Measurements from ENCODE around the gene OR6N2. TPM values are rescaled to one million over a fixed set of nuclear protein-coding genes. Genes with fewer than 3 reads are reported as not detected.

The OR6N2 gene
- total RNA-seq, 1 experiment from 2014 or later = not detected

DNA sequence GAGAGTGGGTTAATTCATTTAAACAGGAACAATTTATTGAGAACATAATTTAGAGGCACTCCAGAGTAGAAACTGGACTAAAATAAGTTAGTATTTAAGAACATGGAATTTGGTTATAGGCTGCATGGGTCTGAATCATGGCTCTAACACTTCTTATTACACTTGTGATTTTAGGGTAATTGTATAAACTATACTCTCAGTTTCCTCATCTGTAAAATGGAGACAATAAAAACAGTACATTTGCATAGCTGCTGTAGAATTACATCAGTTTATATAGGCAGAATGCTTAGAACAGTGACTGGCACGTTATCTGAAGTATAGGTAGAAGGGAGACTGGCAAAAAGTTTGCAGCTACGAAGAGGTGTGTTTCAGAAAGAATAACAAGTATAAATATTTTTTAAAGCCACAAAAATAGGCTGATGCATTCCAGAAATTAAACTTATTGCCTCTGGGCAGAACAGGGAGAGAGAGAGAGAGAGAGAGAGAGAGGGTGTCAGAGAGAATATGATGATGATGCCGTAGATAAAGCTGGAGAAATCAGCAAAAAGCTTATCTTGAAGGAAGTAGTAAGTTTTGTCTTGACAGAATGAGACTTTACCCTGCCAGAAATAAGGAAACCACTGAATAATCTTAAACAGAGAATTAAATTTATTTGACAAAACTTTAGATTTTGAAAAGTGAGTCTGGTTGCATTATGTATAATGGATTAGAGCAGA, 52.3 kb downstream of the OR6N2 start:
- H3K4me1 Mint-ChIP-seq (ENCODE audit: insufficient read depth, unreplicated experiment) = peaks cover 4% of the 10 kb centered on the region
- H3K27ac Mint-ChIP-seq (ENCODE audit: low read depth, unreplicated experiment) = no peak overlapping the region
- no TSS peak for BruUV-seq (replicated peaks)
- H3K4me3 Mint-ChIP-seq (ENCODE audit: unreplicated experiment) = no peak overlapping the region
- POLR2A ChIA-PET = no interaction called here
- H3K36me3 Mint-ChIP-seq (ENCODE audit: insufficient read depth, unreplicated experiment) = no peaks in the 10 kb centered on the region
- H3K9me3 Mint-ChIP-seq (ENCODE audit: unreplicated experiment) = no peaks in the 10 kb centered on the region
- no peak for DNase-seq (ENCODE audit: unreplicated experiment)
- intact Hi-C loops (cut with micrococcal nuclease) = no loop called here
- peaks cover 100% of the 10 kb centered on the region for H3K27me3 Mint-ChIP-seq (ENCODE audit: insufficient read depth, unreplicated experiment)
- TF ChIP-seq, protein P1, sequence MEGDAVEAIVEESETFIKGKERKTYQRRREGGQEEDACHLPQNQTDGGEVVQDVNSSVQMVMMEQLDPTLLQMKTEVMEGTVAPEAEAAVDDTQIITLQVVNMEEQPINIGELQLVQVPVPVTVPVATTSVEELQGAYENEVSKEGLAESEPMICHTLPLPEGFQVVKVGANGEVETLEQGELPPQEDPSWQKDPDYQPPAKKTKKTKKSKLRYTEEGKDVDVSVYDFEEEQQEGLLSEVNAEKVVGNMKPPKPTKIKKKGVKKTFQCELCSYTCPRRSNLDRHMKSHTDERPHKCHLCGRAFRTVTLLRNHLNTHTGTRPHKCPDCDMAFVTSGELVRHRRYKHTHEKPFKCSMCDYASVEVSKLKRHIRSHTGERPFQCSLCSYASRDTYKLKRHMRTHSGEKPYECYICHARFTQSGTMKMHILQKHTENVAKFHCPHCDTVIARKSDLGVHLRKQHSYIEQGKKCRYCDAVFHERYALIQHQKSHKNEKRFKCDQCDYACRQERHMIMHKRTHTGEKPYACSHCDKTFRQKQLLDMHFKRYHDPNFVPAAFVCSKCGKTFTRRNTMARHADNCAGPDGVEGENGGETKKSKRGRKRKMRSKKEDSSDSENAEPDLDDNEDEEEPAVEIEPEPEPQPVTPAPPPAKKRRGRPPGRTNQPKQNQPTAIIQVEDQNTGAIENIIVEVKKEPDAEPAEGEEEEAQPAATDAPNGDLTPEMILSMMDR (IDR thresholded peaks at IDR 0.05; ENCODE audit: unreplicated experiment) = no peak
- CTCF ChIA-PET = interaction anchor here (0.6 to 0.7 kb wide), 2 partner anchors 330 to 745 kb away, joined by 3 read pairs; partner anchors contain the start of gene OR10T2

DNA sequence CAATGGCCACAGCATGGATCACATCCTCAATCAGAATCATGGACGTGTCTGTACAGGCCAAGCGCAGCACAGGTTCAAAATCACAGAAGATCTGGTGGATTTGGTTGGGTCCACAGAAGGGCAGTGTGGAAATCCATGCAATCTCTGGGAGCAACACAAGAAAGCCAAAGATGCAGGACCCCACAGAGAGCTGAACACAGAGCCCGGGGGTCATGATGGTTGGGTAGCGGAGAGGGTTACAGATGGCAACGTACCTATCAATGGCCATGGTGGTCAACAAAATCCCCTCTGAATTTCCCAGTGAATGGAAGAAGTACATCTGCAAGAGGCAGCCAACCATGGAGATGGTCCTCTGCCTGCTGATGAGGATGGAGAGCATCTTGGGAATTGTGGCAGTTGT, 56.6 kb downstream of the OR6N2 start:
- peaks cover 95% of the 10 kb centered on the region for H3K27me3 Mint-ChIP-seq (ENCODE audit: insufficient read depth, unreplicated experiment)
- TF ChIP-seq, protein P1 (IDR thresholded peaks at IDR 0.05; ENCODE audit: unreplicated experiment) = no peak
- H3K4me1 Mint-ChIP-seq (ENCODE audit: insufficient read depth, unreplicated experiment) = no peaks in the 10 kb centered on the region
- no peaks in the 10 kb centered on the region for H3K9me3 Mint-ChIP-seq (ENCODE audit: unreplicated experiment)
- no peak for DNase-seq (ENCODE audit: unreplicated experiment)
- no peaks in the 10 kb centered on the region for H3K36me3 Mint-ChIP-seq (ENCODE audit: insufficient read depth, unreplicated experiment)
- intact Hi-C loops (cut with micrococcal nuclease) = no loop called here
- no peak overlapping the region for H3K27ac Mint-ChIP-seq (ENCODE audit: low read depth, unreplicated experiment)
- H3K4me3 Mint-ChIP-seq (ENCODE audit: unreplicated experiment) = no peak overlapping the region
- ChIA-PET POLR2A (no interaction called here), CTCF (interaction anchor here (0.6 kb wide), 1 partner anchor 184 kb away, joined by 4 read pairs; no protein-coding TSS in a partner anchor)
- BruUV-seq (replicated peaks) = no TSS peak

Other genes with a start within 250 kb of the OR6N2 start
- gene OR6Y1, start 226.8 kb downstream of the OR6N2 start, total RNA-seq (2022) = not detected in 2 replicates
- not detected in 2 replicates for gene OR6P1, start 210.6 kb downstream of the OR6N2 start, total RNA-seq (2022)
- not detected in 2 replicates for gene OR10X1, start 201.3 kb downstream of the OR6N2 start, total RNA-seq (2022)
- not detected in 2 replicates for gene OR10Z1, start 175.9 kb downstream of the OR6N2 start, total RNA-seq (2022)
- gene SPTA1, start 94.5 kb downstream of the OR6N2 start, total RNA-seq (2022) = not detected in 2 replicates
- not detected in 2 replicates for gene OR6K2, start 80.6 kb downstream of the OR6N2 start, total RNA-seq (2022)
- not detected in 2 replicates for gene OR6K3, start 60.5 kb downstream of the OR6N2 start, total RNA-seq (2022)
- not detected in 2 replicates for gene OR6K6, start 26.5 kb downstream of the OR6N2 start, total RNA-seq (2022)
- not detected in 2 replicates for gene OR6N1, start 9.0 kb downstream of the OR6N2 start, total RNA-seq (2022)
- not detected in 2 replicates for gene MNDA, start 50.1 kb upstream of the OR6N2 start, total RNA-seq (2022)
- 0.44 TPM in 1 of 2 replicates, not detected in the other for gene PYHIN1, start 150.3 kb upstream of the OR6N2 start, total RNA-seq (2022)
- gene IFI16, start 228.7 kb upstream of the OR6N2 start, total RNA-seq (2022) = 139 and 163 TPM in 2 replicates